ENCODE results near the gene UBE2G2.

Gene UBE2G2

DNA sequence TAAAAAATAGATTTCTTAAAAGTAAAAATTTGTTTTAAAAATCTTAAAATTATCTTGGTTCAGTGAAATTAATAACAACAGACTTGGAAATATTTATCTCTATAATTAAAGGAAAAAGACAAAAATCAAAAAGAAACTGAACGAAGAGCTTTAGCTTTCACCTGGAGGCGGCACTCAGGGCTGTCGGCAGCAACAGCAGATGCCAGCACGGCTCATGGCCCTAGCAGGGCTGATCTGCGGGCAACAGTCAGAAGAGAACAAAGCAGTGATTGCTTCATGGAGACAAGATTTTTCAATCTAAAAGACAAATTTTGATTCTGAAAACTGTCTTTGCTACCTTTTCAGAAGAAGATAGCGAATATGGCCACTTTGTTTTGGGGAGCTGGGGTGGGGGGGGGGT lies 22.6 kb downstream of the UBE2G2 start:
- TF ChIP-seq, protein P1, sequence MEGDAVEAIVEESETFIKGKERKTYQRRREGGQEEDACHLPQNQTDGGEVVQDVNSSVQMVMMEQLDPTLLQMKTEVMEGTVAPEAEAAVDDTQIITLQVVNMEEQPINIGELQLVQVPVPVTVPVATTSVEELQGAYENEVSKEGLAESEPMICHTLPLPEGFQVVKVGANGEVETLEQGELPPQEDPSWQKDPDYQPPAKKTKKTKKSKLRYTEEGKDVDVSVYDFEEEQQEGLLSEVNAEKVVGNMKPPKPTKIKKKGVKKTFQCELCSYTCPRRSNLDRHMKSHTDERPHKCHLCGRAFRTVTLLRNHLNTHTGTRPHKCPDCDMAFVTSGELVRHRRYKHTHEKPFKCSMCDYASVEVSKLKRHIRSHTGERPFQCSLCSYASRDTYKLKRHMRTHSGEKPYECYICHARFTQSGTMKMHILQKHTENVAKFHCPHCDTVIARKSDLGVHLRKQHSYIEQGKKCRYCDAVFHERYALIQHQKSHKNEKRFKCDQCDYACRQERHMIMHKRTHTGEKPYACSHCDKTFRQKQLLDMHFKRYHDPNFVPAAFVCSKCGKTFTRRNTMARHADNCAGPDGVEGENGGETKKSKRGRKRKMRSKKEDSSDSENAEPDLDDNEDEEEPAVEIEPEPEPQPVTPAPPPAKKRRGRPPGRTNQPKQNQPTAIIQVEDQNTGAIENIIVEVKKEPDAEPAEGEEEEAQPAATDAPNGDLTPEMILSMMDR (IDR thresholded peaks at IDR 0.05; ENCODE audit: control extremely low read depth, extremely low read depth, low read depth, missing control alignments): no peak
- POLR2A ChIA-PET: no interaction called here
- CTCF ChIA-PET: interaction anchor here (1.6 kb wide), 1 partner anchor 14 kb away, joined by 5 read pairs; no protein-coding TSS in a partner anchor
- no peak for DNase-seq (ENCODE audit: extremely low spot score)

DNA sequence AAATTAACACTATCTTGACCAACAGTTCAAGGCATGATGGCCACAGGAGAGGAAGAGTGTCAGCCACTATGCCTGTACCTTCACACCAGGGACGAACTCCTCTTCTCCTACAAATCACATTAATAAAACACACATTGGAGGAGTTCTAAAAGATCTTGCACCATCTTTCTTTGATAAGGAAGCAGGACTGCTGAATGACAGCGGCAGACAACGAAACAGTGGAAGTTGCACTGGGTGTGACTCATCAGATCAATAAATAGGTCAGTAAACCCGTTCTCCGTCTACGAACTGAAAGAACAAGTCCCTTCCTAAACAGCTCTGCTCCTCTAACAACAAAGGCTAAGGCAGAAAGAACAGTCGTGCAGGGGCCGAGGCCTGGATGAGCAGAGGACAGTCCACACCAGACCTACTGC lies 23.1 kb downstream of the UBE2G2 start:
- CTCF ChIA-PET: interaction anchor here (1.6 kb wide), 1 partner anchor 15 kb away, joined by 5 read pairs; no protein-coding TSS in a partner anchor
- TF ChIP-seq, protein P1 (IDR thresholded peaks at IDR 0.05; ENCODE audit: control extremely low read depth, extremely low read depth, low read depth, missing control alignments): no peak
- no peak for DNase-seq (ENCODE audit: extremely low spot score)
- POLR2A ChIA-PET: no interaction called here

DNA sequence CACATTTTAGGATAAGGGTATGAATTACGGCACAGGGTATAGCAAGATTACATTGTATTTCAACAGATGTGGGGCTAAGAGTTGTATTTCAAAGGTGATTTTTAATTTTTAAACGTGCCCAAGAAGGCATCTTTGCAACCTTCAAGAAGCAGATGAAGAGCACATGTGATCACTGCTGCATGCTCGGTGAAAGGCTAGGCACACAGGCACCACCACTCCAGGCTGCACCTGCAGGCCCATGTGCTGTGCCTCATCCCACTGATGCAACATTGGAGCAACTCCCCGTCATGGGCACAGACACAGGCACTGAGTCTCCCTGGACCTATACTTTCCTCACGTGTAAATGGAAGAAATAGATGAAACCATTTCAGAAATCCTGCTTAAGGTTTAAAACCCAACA lies 23.5 kb downstream of the UBE2G2 start:
- ChIA-PET CTCF (interaction anchor here (1.6 kb wide), 1 partner anchor 15 kb away, joined by 5 read pairs; no protein-coding TSS in a partner anchor), POLR2A (no interaction called here)
- TF ChIP-seq, protein P1 (IDR thresholded peaks at IDR 0.05; ENCODE audit: control extremely low read depth, extremely low read depth, low read depth, missing control alignments): no peak
- DNase-seq (ENCODE audit: extremely low spot score): no peak

GRCh38 chr21:44774972-44775371 lies 26.6 kb downstream of the UBE2G2 start:
- POLR2A ChIA-PET: no interaction called here
- CTCF ChIA-PET: interaction anchor here (1.4 to 3.1 kb wide), 2 partner anchors 19 to 25 kb away, joined by 6 to 14 read pairs; no protein-coding TSS in a partner anchor
- TF ChIP-seq, protein P1 (IDR thresholded peaks at IDR 0.05; ENCODE audit: control extremely low read depth, extremely low read depth, low read depth, missing control alignments): no peak
- no peak for DNase-seq (ENCODE audit: extremely low spot score)

GRCh38 chr21:44773291-44773932 lies 28.2 kb downstream of the UBE2G2 start:
- DNase-seq (ENCODE audit: extremely low spot score): no peak
- CTCF ChIA-PET: interaction anchor here (0.9 to 3.1 kb wide), 2 partner anchors 20 to 263 kb away, joined by 3 to 14 read pairs; no protein-coding TSS in a partner anchor
- POLR2A ChIA-PET: interaction anchor here (1.0 kb wide), 1 partner anchor 11 kb away, joined by 3 read pairs; no protein-coding TSS in a partner anchor
- TF ChIP-seq, protein P1 (IDR thresholded peaks at IDR 0.05; ENCODE audit: control extremely low read depth, extremely low read depth, low read depth, missing control alignments): no peak

DNA sequence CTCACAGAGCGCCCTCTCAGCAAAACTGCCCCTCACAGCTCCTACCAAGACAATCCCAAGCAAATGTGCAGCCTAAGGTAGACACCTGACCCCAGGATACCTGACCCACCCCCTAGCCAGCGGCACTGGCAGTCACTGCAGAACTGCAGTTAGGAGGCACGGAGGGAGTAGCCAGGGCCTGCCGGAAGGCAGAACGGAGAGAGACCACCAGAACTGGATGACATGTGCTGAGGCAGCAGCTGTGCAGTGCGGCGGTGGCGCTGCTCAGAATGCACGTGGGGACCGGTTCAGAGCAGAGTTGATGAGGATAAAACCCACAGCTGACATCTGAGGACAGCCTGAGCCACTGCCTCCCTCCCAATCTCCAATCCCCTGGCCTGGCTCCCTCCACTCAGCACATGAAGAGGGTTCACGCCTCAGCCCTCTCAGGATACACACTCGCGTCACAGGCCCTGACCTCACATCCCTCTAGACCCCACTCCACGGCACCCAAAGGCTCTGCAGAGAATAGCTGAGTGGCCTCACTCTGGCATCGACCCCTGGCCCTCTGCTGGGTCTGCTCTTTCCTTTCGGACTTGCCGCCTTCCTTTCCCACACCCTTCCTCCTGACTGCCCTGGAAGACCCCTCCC lies 29.6 kb downstream of the UBE2G2 start:
- POLR2A ChIA-PET: no interaction called here
- TF ChIP-seq, protein P1 (IDR thresholded peaks at IDR 0.05; ENCODE audit: control extremely low read depth, extremely low read depth, low read depth, missing control alignments): no peak
- DNase-seq (ENCODE audit: extremely low spot score): no peak
- CTCF ChIA-PET: interaction anchor here (1.3 to 1.6 kb wide), 2 partner anchors 13 to 21 kb away, joined by 3 to 8 read pairs; no protein-coding TSS in a partner anchor

Data from GM10248 (cell line).